H1 (cell line): Measurements from ENCODE around the gene TRAK1. TPM values are rescaled to one million over a fixed set of nuclear protein-coding genes. Genes with fewer than 3 reads are reported as not detected.

ENCODE experiments used
- CTCF ChIA-PET: fragments of 300-600 bp; sonication (Branson Sonifier 250); formaldehyde crosslinking; loops from one replicate; lab custom pipeline; 2021; ENCODE audit not compliant: partially characterized antibody; lab: Charles Lee
- POLR2A ChIA-PET: fragments of 300-600 bp; sonication (Branson Sonifier 250); formaldehyde crosslinking; loops from one replicate; lab custom pipeline; 2021; ENCODE audit warnings: inconsistent platforms; ENCODE audit not compliant: partially characterized antibody; lab: Charles Lee
- DNase-seq, 2 experiments: peaks; one replicate each; pipeline versions ENCODE4 v3.0.0 to v3.0.0-alpha.2; 2010 to 2022; ENCODE audit warnings: low spot score in 2 of 2, low read depth in 1 of 2, mixed read lengths in 1 of 2
- FAIRE-seq: peaks from 2 replicates; lab custom pipeline; 2011; peaks lifted over from hg19 to GRCh38; lab: Jason Lieb, UNC
- H2AFZ ChIP-seq: 2 replicates; pipeline ENCODE4 v1.8.1; 2012; ENCODE audit warnings: low read length, inconsistent platforms
- H2AK5ac ChIP-seq: 2 replicates; pipeline ENCODE4 v1.6.1; 2013; ENCODE audit warnings: low read depth, low read length
- H2BK120ac ChIP-seq: replicated peaks from 2 replicates; pipeline ENCODE3; 2013; ENCODE audit warnings: low read depth, low read length, inconsistent platforms
- H2BK12ac ChIP-seq: 2 replicates; pipeline ENCODE4 v1.6.1; 2013; ENCODE audit warnings: low read depth, low read length
- H2BK15ac ChIP-seq: 2 replicates; pipeline ENCODE4 v1.6.1; 2013; ENCODE audit warnings: low read length
- H2BK20ac ChIP-seq: 2 replicates; pipeline ENCODE4 v1.6.1; 2013; ENCODE audit warnings: low read length
- H2BK5ac ChIP-seq: 2 replicates; pipeline ENCODE4 v1.6.1; 2013; ENCODE audit warnings: low read depth, low read length
- H3K14ac ChIP-seq: 2 replicates; pipeline ENCODE4 v1.6.1; 2013; ENCODE audit warnings: inconsistent platforms; ENCODE audit not compliant: insufficient read length
- H3K18ac ChIP-seq: 2 replicates; pipeline ENCODE4 v1.6.1; 2013; ENCODE audit warnings: low read length; ENCODE audit errors: extremely low read depth
- H3K23ac ChIP-seq: 2 replicates; pipeline ENCODE4 v1.6.1; 2013; ENCODE audit warnings: inconsistent platforms; ENCODE audit not compliant: insufficient read length
- H3K23me2 ChIP-seq: 2 replicates; pipeline ENCODE4 v1.6.1; 2013; ENCODE audit warnings: low read depth, low read length
- H3K27ac ChIP-seq: 2 replicates; pipeline ENCODE4 v1.6.1; 2011; ENCODE audit warnings: low read depth, low read length, inconsistent platforms
- H3K27me3 ChIP-seq, 4 experiments: replicated peaks in 1 of 4; 1 replicate in 1 of 4; 2 replicates in 3 of 4; pipeline versions ENCODE4 v1.6.1 to v1.8.1; 2011 to 2013; ENCODE audit warnings: low read length in 3 of 4, mild to moderate bottlenecking in 3 of 4, inconsistent platforms in 2 of 4, mixed read lengths in 2 of 4, moderate library complexity in 1 of 4; ENCODE audit not compliant: control insufficient read depth in 3 of 4, insufficient read depth in 3 of 4; ENCODE audit errors: extremely low read depth in 1 of 4
- H3K36me3 ChIP-seq, 4 experiments: 2 replicates each; pipeline versions ENCODE4 v1.6.1 to v1.8.1; 2011 to 2013; ENCODE audit warnings: mild to moderate bottlenecking in 4 of 4, low read length in 3 of 4, moderate library complexity in 2 of 4, control low read depth in 1 of 4, inconsistent platforms in 1 of 4; ENCODE audit not compliant: insufficient read depth in 4 of 4, control insufficient read depth in 2 of 4
- H3K4ac ChIP-seq: replicated peaks from 2 replicates; pipeline ENCODE3; 2013; ENCODE audit warnings: low read length, low read depth, mixed read lengths, inconsistent platforms; ENCODE audit not compliant: insufficient read length
- H3K4me1 ChIP-seq, 4 experiments: replicated peaks in 1 of 4; 1 replicate in 1 of 4; 2 replicates in 3 of 4; pipeline versions ENCODE4 v1.6.1 to v1.8.1; 2011 to 2013; ENCODE audit warnings: low read length in 3 of 4, inconsistent platforms in 2 of 4, mixed read lengths in 1 of 4; ENCODE audit not compliant: insufficient read depth in 4 of 4, control insufficient read depth in 3 of 4
- H3K4me2 ChIP-seq, 2 experiments: 2 replicates each; pipeline versions ENCODE4 v1.6.1 to v1.8.1; 2011 to 2013; ENCODE audit warnings: low read depth in 2 of 2, low read length in 2 of 2, control low read depth in 1 of 2, inconsistent platforms in 1 of 2, mild to moderate bottlenecking in 1 of 2; ENCODE audit not compliant: insufficient read depth in 1 of 2
- H3K4me3 ChIP-seq, 4 experiments: fragments of 200-600, 300-600 bp in 1 of 4; sonication (generic), shearing (Covaris generic), sonication (Bioruptor Twin) in 1 of 4; 2 replicates each; pipeline versions ENCODE4 v1.5.1 to v1.8.1; 2011 to 2016; ENCODE audit warnings: low read length in 4 of 4, low read depth in 3 of 4, control low read depth in 2 of 4, inconsistent platforms in 2 of 4, mild to moderate bottlenecking in 2 of 4, mixed read lengths in 1 of 4, moderate library complexity in 1 of 4; ENCODE audit not compliant: insufficient read depth in 2 of 4; ENCODE audit errors: extremely low read depth in 1 of 4
- H3K56ac ChIP-seq: replicated peaks from 2 replicates; pipeline ENCODE3; 2013; ENCODE audit warnings: low read depth, mild to moderate bottlenecking, mixed read lengths, low read length, inconsistent platforms; ENCODE audit not compliant: insufficient read length
- H3K79me1 ChIP-seq: 2 replicates; pipeline ENCODE4 v1.6.1; 2013; ENCODE audit warnings: low read depth, low read length, control low read depth
- H3K79me2 ChIP-seq, 2 experiments: 2 replicates each; pipeline versions ENCODE4 v1.6.1 to v1.8.1; 2012 to 2013; ENCODE audit warnings: low read length in 2 of 2, mild to moderate bottlenecking in 2 of 2, inconsistent platforms in 1 of 2; ENCODE audit not compliant: insufficient read depth in 2 of 2, control insufficient read depth in 1 of 2
- H3K9ac ChIP-seq, 4 experiments: replicated peaks in 1 of 4; 1 replicate in 1 of 4; 2 replicates in 3 of 4; pipeline versions ENCODE4 v1.6.1 to v1.8.1; 2011 to 2013; ENCODE audit warnings: low read depth in 3 of 4, low read length in 3 of 4, control low read depth in 2 of 4, mild to moderate bottlenecking in 2 of 4, moderate library complexity in 2 of 4, inconsistent platforms in 1 of 4; ENCODE audit errors: extremely low read depth in 1 of 4
- H3K9me3 ChIP-seq, 2 experiments: 2 replicates each; pipeline versions ENCODE4 v1.6.1 to v1.8.1; 2012 to 2013; ENCODE audit warnings: mild to moderate bottlenecking in 2 of 2, moderate library complexity in 2 of 2, control low read depth in 1 of 2, inconsistent platforms in 1 of 2, low read depth in 1 of 2, low read length in 1 of 2, mixed read lengths in 1 of 2; ENCODE audit not compliant: insufficient read depth in 2 of 2
- H4K20me1 ChIP-seq, 2 experiments: replicated peaks in 1 of 2; 2 replicates each; pipeline versions ENCODE3 to v1.8.1; 2011 to 2013; ENCODE audit warnings: inconsistent platforms in 2 of 2, low read length in 2 of 2, mild to moderate bottlenecking in 1 of 2; ENCODE audit not compliant: insufficient read depth in 2 of 2, control insufficient read depth in 1 of 2
- H4K5ac ChIP-seq: 2 replicates; pipeline ENCODE4 v1.6.1; 2013; ENCODE audit warnings: low read length, low read depth, mixed read lengths, inconsistent platforms; ENCODE audit not compliant: insufficient read length
- H4K8ac ChIP-seq: 2 replicates; pipeline ENCODE4 v1.8.0; 2013; ENCODE audit warnings: mild to moderate bottlenecking, moderate library complexity, low read length, inconsistent platforms; ENCODE audit not compliant: insufficient read depth; ENCODE audit errors: extremely low read depth
- H4K91ac ChIP-seq: replicated peaks from 2 replicates; pipeline ENCODE3; 2013; ENCODE audit warnings: low read length, mixed read lengths, inconsistent platforms; ENCODE audit not compliant: insufficient read length
- CBX8 ChIP-seq: fragments of 300-800, 300-1000 bp; sonication (generic); IDR thresholded peaks from 2 replicates; pipeline ENCODE4 v1.7.1; 2016; ENCODE audit warnings: low read depth, low read length, borderline replicate concordance
- EGR1 ChIP-seq: IDR thresholded peaks from 2 replicates; pipeline ENCODE4 v1.6.1; 2011; ENCODE audit warnings: low read depth, low read length, borderline replicate concordance
- WGBS, 2 experiments: shearing (Covaris generic) in 1 of 2; methylation state at CpG; one replicate each; pipeline versions ENCODE4 v1.1.6 to v1.1.7; 2013 to 2015; ENCODE audit warnings: low lambda C conversion rate in 2 of 2, mixed read lengths in 2 of 2, inconsistent platforms in 1 of 2, low coverage in 1 of 2, missing lambda C conversion rate in 1 of 2; ENCODE audit not compliant: insufficient replicate concordance in 2 of 2, insufficient coverage in 1 of 2, insufficient read length in 1 of 2; ENCODE audit errors: extremely low coverage in 1 of 2, missing lambda C conversion rate in 1 of 2; 5-methylcytosine and 5-hydroxymethylcytosine counted together
- polyA plus RNA-seq, 7 experiments: library from polyadenylated mRNA; depleted of rRNA in 3 of 7; stranded (reverse) in 5 of 7; unstranded in 2 of 7; fragments of >200 nt in 5 of 7; fragments of 200-250 nt in 2 of 7; gene quantifications; 1 replicate in 5 of 7; 2 replicates in 1 of 7; 4 replicates in 1 of 7; pipeline versions ENCODE4 v1.2.1 to v1.2.3, GENCODE V29; 2011 to 2013; ENCODE audit warnings: missing spikeins in 2 of 7, mixed read lengths in 2 of 7
- total RNA-seq: library from RNA; stranded (reverse); fragmentation: NEBNext Ultra II Directional; extraction: Animal tissue kit (Norgen Biotek cat#: 25700); gene quantifications from 2 replicates; pipeline ENCODE4 v1.2.1, GENCODE V29; 2021

TRAK1 gene
- total and polyA plus RNA-seq, 2 of the 8 experiments (the other 6 are each of a cell fraction or from before 2014, with no cell fraction given) = 21.3 to 32.7 TPM

GRCh38 chr3:42130007-42130328 lies 38.8 kb downstream of the TRAK1 start:
- no peak overlapping the region for H2AFZ ChIP-seq
- H3K9ac ChIP-seq = no peak overlapping the region
- no peak for FAIRE-seq
- no peak overlapping the region for H3K14ac ChIP-seq
- WGBS, 2 experiments = 86% methylated on average over 1 of the region's 1 CpG; no CpG with 5 or more reads in 1 of the 2 experiments
- no peak overlapping the region for H3K56ac ChIP-seq
- no peak overlapping the region for H3K27ac ChIP-seq
- no peaks in the 10 kb centered on the region for H3K9me3 ChIP-seq
- no peak overlapping the region for H2BK15ac ChIP-seq
- H3K36me3 ChIP-seq = peaks cover 0 to 6% (median 0%) of the 10 kb centered on the region in 4 experiments; a peak in 2 of 8 replicates
- H3K23ac ChIP-seq = no peak overlapping the region
- ChIA-PET CTCF (interaction anchor here (1.4 to 3.7 kb wide), 5 partner anchors 10 to 61 kb away, joined by 3 to 17 read pairs (median 5); no protein-coding TSS in a partner anchor), POLR2A (interaction anchor here (1.2 kb wide), 1 partner anchor 501 kb away, joined by 3 read pairs; no protein-coding TSS in a partner anchor)
- H2AK5ac ChIP-seq = no peak overlapping the region; the same call in 1 of the 2 replicates
- no peaks in the 10 kb centered on the region for H3K27me3 ChIP-seq
- H3K18ac ChIP-seq = no peak overlapping the region
- no peaks in the 10 kb centered on the region for H3K23me2 ChIP-seq
- no peak overlapping the region for H3K4me2 ChIP-seq
- no peak overlapping the region for H4K8ac ChIP-seq
- no peaks in the 10 kb centered on the region; a peak in 1 of 4 replicates for H3K79me2 ChIP-seq
- H3K79me1 ChIP-seq = no peaks in the 10 kb centered on the region
- no peak overlapping the region for H4K5ac ChIP-seq
- TF ChIP-seq CBX8 = no peak
- no peak for TF ChIP-seq EGR1
- H3K4me1 ChIP-seq = peaks cover 0 to 5% (median 2%) of the 10 kb centered on the region in 4 experiments; a peak in 2 of 7 replicates
- H2BK120ac ChIP-seq = no peak overlapping the region
- H3K4ac ChIP-seq = no peak overlapping the region
- no peaks in the 10 kb centered on the region for H4K20me1 ChIP-seq
- no peak overlapping the region for H4K91ac ChIP-seq
- DNase-seq = no peak
- H3K4me3 ChIP-seq = no peak overlapping the region
- no peak overlapping the region for H2BK5ac ChIP-seq
- H2BK20ac ChIP-seq = no peak overlapping the region
- H2BK12ac ChIP-seq = no peak overlapping the region; the same call in 1 of the 2 replicates
